ENCODE measurements around the gene MAN1A2. TPM values are rescaled to one million over a fixed set of nuclear protein-coding genes. Genes with fewer than 3 reads are reported as not detected.

Gene MAN1A2
- total and polyA plus RNA-seq, 10 of the 15 experiments (the other 5 are each of a cell fraction or from before 2014, with no cell fraction given) = 2.8 to 23.6 (median 16.0) TPM

DNA sequence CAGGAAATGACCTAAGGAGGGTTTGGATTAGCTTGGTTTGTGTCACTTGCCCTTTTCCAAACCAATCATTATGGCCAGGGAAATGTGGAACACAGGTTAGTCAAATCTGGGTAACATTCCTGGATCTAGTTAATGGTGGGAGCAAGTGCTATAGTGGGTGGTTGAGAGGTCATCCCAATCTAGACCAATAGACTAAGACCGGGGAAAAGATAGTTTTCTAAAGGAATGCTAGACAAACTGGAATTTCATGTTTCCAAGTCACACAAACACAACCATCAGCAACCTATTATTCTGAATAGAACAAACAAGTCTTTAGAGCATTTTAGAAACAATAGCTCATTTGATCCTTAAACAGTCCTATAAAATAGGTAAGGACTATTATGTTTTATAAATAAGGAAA lies 4.3 kb upstream of the MAN1A2 start:
- Histone ChIP-seq H3K4me1 (ENCODE audit: control insufficient read depth, insufficient read depth, low read length) (peaks cover 20% of the 10 kb centered on the region), H3K27ac (ENCODE audit: control insufficient read depth, insufficient read depth) (no peak overlapping the region), H3K79me2 (ENCODE audit: control insufficient read depth, insufficient read depth, low read length) (peaks cover 16% of the 10 kb centered on the region), H2AFZ (ENCODE audit: control insufficient read depth, low read depth, low read length) (no peak overlapping the region), H3K36me3 (ENCODE audit: control insufficient read depth in 2 of 2, insufficient read depth in 2 of 2, low read length in 1 of 2) (no peaks in the 10 kb centered on the region), H3K9me3 (replicated peaks; ENCODE audit: control insufficient read depth, insufficient read depth, low read length) (no peaks in the 10 kb centered on the region), H3K4me2 (ENCODE audit: control insufficient read depth, insufficient read depth) (0 out of 2 replicates have a peak overlapping the region, but pooled peaks have one; percentile 7), H3K4me3 (no peak overlapping the region), H3K9ac (ENCODE audit: control insufficient read depth, insufficient read depth, low read length) (no peak overlapping the region), H4K20me1 (ENCODE audit: control insufficient read depth, insufficient read depth) (no peaks in the 10 kb centered on the region), H3K27me3 (replicated peaks in 1 of 2; ENCODE audit: control insufficient read depth in 2 of 2, insufficient read depth in 2 of 2, low read length in 1 of 2) (no peaks in the 10 kb centered on the region)
- DNase-seq (ENCODE audit: low read depth, low spot score) = no peak
- no peak for ATAC-seq
- CTCF ChIA-PET = interaction anchor here (0.6 to 1.4 kb wide), 5 partner anchors 23 to 391 kb away, joined by 3 read pairs; no protein-coding TSS in a partner anchor
- intact Hi-C loops (cut with micrococcal nuclease; ENCODE audit: unreplicated experiment) = loop anchor here (10.0 kb wide), 1 partner anchor 298 kb away; the partner anchor contains the start of gene TTF2
- BruUV-seq (replicated peaks) = no TSS peak
- FAIRE-seq = no peak
- SMC1A ChIA-PET (ENCODE audit: uncharacterized antibody, unreplicated experiment) = interaction anchor here (0.7 to 1.8 kb wide), 7 partner anchors 10 to 234 kb away, joined by 3 to 5 read pairs (median 3); no protein-coding TSS in a partner anchor
- 94% methylated on average over 1 of the region's 1 CpG for WGBS (ENCODE audit: insufficient coverage, insufficient replicate concordance, low lambda C conversion rate, missing lambda C conversion rate)
- POLR2A ChIA-PET = interaction anchor here (2.1 kb wide), 1 partner anchor 20 kb away, joined by 4 read pairs; no protein-coding TSS in a partner anchor
- RAD21 ChIA-PET (ENCODE audit: unreplicated experiment) = interaction anchor here (1.0 kb wide), 2 partner anchors 10 to 23 kb away, joined by 3 read pairs; no protein-coding TSS in a partner anchor
- in situ Hi-C loops (cut with MboI) = no loop called here
- TF ChIP-seq TBL1XR1 (IDR thresholded peaks at IDR 0.05; ENCODE audit: low read depth, low read length) (no peak), NBN (IDR thresholded peaks at IDR 0.05) (no peak), TARDBP (IDR thresholded peaks at IDR 0.05; ENCODE audit: borderline replicate concordance) (no peak), GATAD2B (conservative IDR thresholded peaks at IDR 0.05; ENCODE audit: low read depth) (no peak), ZBTB33 (IDR thresholded peaks at IDR 0.05) (no peak), ZNF384 (IDR thresholded peaks at IDR 0.05; ENCODE audit: borderline replicate concordance, low read depth, low read length) (no peak), HCFC1 (IDR thresholded peaks at IDR 0.05; ENCODE audit: low read length) (no peak), SREBF2 (IDR thresholded peaks at IDR 0.05; ENCODE audit: low read length) (no peak), MTA2 (IDR thresholded peaks at IDR 0.05; ENCODE audit: low read depth) (no peak), SREBF1 (IDR thresholded peaks at IDR 0.05; ENCODE audit: low read length) (no peak), MYB (IDR thresholded peaks at IDR 0.05; ENCODE audit: borderline replicate concordance, low read depth, low read length) (no peak), SMAD1 (IDR thresholded peaks at IDR 0.05; ENCODE audit: low read depth, partially characterized antibody) (no peak), MLLT1 (IDR thresholded peaks at IDR 0.05) (no peak), E2F4 (IDR thresholded peaks at IDR 0.05; ENCODE audit: low read depth, low read length) (no peak), BCLAF1 (IDR thresholded peaks at IDR 0.05) (no peak), RAD21 (IDR thresholded peaks at IDR 0.05; ENCODE audit: insufficient read depth, low read depth, low read length) (no peak), ZZZ3 (IDR thresholded peaks at IDR 0.05; ENCODE audit: control insufficient read depth, insufficient read length, low read depth) (no peak)
